ENCODE measurements around the gene GSAP. TPM values are rescaled to one million over a fixed set of nuclear protein-coding genes. Genes with fewer than 3 reads are reported as not detected.

The GSAP gene
- total RNA-seq, 3 donors from 2014 or later: 25.8 to 35.7 (median 27.5) TPM

DNA sequence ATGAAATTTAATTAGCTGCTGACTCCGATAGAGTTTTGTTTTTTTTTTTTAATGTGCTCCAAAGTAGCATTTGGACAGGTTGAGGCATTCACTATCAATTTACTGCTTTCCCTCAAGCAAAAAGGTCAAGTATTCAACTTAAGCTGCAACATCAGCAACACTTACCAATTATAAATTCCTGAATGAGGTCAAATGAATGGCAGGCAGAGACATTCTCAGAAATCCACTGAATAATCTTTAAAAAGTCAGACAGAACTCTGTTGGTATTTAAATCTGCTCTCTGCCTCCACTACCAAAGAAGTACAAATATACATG is 62.8 kb downstream of the GSAP start:
- no peak overlapping the region for H3K27ac ChIP-seq
- no peak overlapping the region for H3K4me3 ChIP-seq
- no peaks in the 10 kb centered on the region for H3K27me3 ChIP-seq
- intact Hi-C loops (cut with DNase I; ENCODE audit: low total_unique reads): no loop called here
- no peak for DNase-seq (ENCODE audit: low spot score in 2 of 2)
- no peaks in the 10 kb centered on the region for H3K9me3 ChIP-seq
- H3K4me1 ChIP-seq: no peaks in the 10 kb centered on the region
- TF ChIP-seq, protein P1, sequence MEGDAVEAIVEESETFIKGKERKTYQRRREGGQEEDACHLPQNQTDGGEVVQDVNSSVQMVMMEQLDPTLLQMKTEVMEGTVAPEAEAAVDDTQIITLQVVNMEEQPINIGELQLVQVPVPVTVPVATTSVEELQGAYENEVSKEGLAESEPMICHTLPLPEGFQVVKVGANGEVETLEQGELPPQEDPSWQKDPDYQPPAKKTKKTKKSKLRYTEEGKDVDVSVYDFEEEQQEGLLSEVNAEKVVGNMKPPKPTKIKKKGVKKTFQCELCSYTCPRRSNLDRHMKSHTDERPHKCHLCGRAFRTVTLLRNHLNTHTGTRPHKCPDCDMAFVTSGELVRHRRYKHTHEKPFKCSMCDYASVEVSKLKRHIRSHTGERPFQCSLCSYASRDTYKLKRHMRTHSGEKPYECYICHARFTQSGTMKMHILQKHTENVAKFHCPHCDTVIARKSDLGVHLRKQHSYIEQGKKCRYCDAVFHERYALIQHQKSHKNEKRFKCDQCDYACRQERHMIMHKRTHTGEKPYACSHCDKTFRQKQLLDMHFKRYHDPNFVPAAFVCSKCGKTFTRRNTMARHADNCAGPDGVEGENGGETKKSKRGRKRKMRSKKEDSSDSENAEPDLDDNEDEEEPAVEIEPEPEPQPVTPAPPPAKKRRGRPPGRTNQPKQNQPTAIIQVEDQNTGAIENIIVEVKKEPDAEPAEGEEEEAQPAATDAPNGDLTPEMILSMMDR (IDR thresholded peaks at IDR 0.05): no peak
- TF ChIP-seq POLR2A (IDR thresholded peaks at IDR 0.05) (no peak), POLR2AphosphoS5 (IDR thresholded peaks at IDR 0.05) (no peak)
- no peaks in the 10 kb centered on the region for H3K36me3 ChIP-seq

DNA sequence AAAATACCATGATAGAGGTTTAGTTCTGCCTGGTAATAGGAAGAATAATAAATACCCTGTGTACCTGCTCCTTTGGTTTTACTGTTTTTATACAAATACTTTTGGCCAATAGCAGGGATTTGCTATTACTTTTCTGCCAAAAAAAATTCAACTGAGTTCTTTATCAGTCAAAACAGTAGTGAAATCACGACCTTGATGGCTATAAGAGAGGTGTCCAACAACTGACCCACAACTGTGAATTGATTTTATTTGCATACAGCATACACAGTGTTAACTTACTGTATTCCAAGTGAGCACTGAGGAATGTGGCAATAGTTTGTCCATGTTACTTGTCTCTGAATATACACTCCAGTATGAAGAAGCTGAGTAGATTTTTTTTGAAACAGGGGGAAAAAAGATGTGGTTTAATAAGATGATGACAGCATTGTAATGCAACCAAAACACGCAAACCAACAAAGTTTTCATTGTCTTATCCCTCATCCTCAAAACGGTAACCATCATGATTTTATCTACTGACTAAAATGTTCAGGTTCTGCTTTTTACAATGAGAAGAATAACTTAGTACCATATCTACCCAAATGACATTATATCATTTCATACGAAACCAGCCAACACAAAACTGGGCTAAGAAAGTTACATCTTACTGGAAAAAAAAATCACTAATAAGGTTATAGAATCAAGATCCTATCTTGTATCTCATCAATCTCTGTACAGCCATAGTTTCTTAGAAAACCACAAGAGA is 63.3 kb downstream of the GSAP start:
- H3K27ac ChIP-seq: no peak overlapping the region
- TF ChIP-seq POLR2AphosphoS5 (IDR thresholded peaks at IDR 0.05) (no peak), POLR2A (IDR thresholded peaks at IDR 0.05) (no peak)
- TF ChIP-seq, protein P1 (IDR thresholded peaks at IDR 0.05): no peak
- no peaks in the 10 kb centered on the region for H3K27me3 ChIP-seq
- no peaks in the 10 kb centered on the region for H3K36me3 ChIP-seq
- no peaks in the 10 kb centered on the region for H3K9me3 ChIP-seq
- H3K4me1 ChIP-seq: no peaks in the 10 kb centered on the region
- intact Hi-C loops (cut with DNase I; ENCODE audit: low total_unique reads): no loop called here
- no peak overlapping the region for H3K4me3 ChIP-seq
- DNase-seq (ENCODE audit: low spot score in 2 of 2): no peak

DNA sequence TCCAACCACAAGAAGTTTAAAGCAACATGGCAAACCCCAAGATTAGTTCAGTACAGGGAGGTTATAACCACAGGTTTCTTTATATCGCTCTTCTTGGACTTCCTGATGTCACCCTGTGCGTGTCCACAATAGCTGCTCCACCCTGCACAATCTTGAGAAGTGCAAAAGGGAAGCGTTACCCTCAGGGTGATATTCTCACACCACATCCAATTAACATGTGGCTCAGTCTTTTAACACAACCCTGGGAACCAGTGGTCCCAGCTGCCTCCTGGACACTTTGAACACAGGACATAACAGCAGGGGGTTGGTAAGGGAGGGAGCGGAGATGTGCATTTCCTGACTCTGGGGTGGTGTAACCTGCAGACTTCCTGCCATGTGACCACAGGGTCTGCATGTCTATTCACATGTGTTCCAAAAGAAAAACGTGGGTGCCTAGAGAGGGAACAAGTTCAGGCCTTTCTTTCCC is 64.6 kb downstream of the GSAP start:
- DNase-seq (ENCODE audit: low spot score in 2 of 2): peak in 1 of 2 donors; percentile 21
- intact Hi-C loops (cut with DNase I; ENCODE audit: low total_unique reads): no loop called here
- H3K36me3 ChIP-seq: no peaks in the 10 kb centered on the region
- no peak overlapping the region for H3K4me3 ChIP-seq
- no peak for TF ChIP-seq POLR2AphosphoS5 (IDR thresholded peaks at IDR 0.05)
- TF ChIP-seq, protein P1 (IDR thresholded peaks at IDR 0.05): no peak
- no peak for TF ChIP-seq POLR2A (IDR thresholded peaks at IDR 0.05)
- H3K27ac ChIP-seq: no peak overlapping the region
- no peaks in the 10 kb centered on the region for H3K9me3 ChIP-seq
- H3K4me1 ChIP-seq: no peaks in the 10 kb centered on the region
- no peaks in the 10 kb centered on the region for H3K27me3 ChIP-seq

DNA sequence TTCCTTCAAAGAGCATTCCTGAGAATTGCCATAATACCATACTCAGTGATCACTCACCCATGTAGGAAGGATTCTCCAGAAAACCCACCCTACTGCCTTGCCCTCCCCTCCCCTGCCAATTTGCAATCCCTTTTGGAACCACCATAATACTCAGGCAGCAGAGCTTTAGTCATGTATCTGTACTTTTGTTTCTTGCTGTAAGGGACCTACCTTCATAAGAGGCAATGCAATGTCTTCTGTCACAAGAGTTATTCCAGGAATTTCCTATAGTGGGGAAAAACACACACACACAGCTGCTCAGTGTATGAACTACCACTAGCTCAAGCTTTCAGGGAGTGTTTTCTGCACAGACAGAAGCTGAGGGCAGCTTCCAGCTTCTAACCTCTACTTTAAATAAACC is 67.0 kb downstream of the GSAP start:
- H3K4me3 ChIP-seq: no peak overlapping the region
- intact Hi-C loops (cut with DNase I; ENCODE audit: low total_unique reads): no loop called here
- TF ChIP-seq POLR2A (IDR thresholded peaks at IDR 0.05) (no peak), POLR2AphosphoS5 (IDR thresholded peaks at IDR 0.05) (no peak)
- H3K27ac ChIP-seq: peak overlapping the region in 1 of 2 donors; percentile 8
- DNase-seq (ENCODE audit: low spot score in 2 of 2): no peak
- H3K36me3 ChIP-seq: no peaks in the 10 kb centered on the region
- H3K4me1 ChIP-seq: no peaks in the 10 kb centered on the region
- no peaks in the 10 kb centered on the region for H3K27me3 ChIP-seq
- H3K9me3 ChIP-seq: no peaks in the 10 kb centered on the region

- H3K36me3 ChIP-seq: no peaks in the 10 kb centered on the region
- no peak for DNase-seq (ENCODE audit: low spot score in 2 of 2)
- H3K4me1 ChIP-seq: no peaks in the 10 kb centered on the region
- TF ChIP-seq POLR2AphosphoS5 (IDR thresholded peaks at IDR 0.05) (no peak), POLR2A (IDR thresholded peaks at IDR 0.05) (no peak)
- TF ChIP-seq, protein P1 (IDR thresholded peaks at IDR 0.05): no peak
- H3K27me3 ChIP-seq: no peaks in the 10 kb centered on the region
- H3K27ac ChIP-seq: peak overlapping the region in 1 of 2 donors; percentile 25
- no peak overlapping the region for H3K4me3 ChIP-seq
- intact Hi-C loops (cut with DNase I; ENCODE audit: low total_unique reads): no loop called here
- H3K9me3 ChIP-seq: no peaks in the 10 kb centered on the region
Observed at GRCh38 chr7:77348371-77348813, 67.8 kb downstream of the GSAP start.

Measured in breast epithelium (tissue), 4 donors.